GM19438 (cell line): ENCODE data around the gene LAG3.

Source experiments
- ATAC-seq: cut with Tn5 transposase; IDR thresholded peaks from one replicate; pipeline ENCODE4 v1.9.1; 2021; ENCODE audit warnings: low read depth; ENCODE audit not compliant: unreplicated experiment

The LAG3 gene

DNA sequence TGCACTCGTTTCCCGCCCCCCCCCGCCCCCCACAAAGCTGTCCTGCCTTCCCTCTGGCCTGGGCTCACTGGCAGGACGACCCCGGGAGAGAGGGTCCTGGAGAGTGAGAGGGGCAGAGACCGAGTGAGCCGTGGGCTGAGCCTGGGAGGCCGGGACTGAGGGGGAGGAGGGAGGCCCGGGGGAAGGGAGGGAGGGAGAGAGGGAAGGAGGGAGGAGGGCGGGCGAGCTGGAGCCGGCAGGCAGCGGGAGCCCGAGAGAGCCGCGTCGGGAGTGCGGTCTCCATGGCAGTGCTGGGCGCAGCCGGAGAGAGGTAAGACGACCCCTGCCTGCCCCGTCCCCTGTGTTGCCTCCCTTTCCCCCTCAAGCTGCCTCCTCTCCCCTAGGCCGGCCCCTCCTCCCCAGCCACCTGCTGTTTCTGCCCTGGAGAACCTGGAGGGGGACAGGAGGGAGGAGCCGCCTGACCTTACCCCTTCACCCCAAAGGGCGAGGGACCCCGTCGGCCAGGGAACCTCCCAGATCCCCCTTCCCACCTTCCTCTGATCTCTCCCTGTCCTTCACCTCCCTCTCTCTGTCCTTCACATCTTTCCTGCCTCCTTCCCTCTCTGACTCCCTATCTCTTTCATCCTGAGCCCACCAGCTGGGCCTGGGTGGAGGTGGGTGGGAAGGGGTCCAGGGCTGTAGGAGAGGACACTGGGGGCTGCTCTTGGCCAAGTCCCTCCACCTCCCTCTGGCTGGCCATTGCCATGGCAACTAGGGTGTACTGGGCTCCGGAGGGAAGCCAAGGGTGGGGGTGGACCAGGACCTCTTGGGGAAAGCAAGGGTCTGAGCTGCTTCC lies 49.5 kb downstream of the LAG3 start, which contains the start of gene GPR162:
Gene GPR162 (plus strand): TSS at position 231 of the 835 bp plus-strand sequence. CDS start 2,078 bp downstream, outside the sequence.
- ATAC-seq, result no peak

DNA sequence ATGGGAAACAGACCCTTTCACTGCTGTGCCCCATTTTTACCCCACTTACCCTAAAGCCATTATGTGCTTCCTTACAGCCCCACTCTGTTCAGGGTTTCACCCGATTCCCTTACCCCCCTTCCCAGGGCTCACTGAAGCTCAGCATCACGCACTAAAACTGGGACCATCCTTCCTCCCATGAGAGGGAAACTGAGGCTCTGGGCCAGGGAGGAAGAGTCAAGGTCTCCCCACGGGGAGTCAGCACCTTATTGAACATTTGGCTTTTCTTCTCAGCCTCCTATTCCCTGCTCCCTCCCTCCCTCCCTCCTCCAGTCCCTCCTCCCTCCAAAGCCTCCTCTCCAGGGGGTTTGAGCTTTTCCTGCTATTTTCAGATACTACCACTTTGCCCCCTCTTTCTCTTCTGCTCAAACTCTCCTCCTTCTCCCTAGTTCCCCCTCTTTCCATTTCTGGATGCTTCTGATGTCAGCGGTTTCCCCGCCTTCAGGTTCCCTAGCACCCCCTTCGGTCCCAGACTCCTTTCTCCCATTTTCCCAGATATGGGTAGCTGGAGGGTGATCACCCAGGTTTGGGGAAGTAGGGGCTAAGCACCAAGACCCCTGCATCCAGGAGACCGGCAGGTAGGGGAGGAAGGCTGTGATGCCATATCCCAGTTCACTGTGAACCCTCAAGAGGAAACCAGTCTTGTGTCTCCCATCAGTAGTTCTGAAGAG lies 50.3 kb downstream of the LAG3 start:
- ATAC-seq, result no peak

DNA sequence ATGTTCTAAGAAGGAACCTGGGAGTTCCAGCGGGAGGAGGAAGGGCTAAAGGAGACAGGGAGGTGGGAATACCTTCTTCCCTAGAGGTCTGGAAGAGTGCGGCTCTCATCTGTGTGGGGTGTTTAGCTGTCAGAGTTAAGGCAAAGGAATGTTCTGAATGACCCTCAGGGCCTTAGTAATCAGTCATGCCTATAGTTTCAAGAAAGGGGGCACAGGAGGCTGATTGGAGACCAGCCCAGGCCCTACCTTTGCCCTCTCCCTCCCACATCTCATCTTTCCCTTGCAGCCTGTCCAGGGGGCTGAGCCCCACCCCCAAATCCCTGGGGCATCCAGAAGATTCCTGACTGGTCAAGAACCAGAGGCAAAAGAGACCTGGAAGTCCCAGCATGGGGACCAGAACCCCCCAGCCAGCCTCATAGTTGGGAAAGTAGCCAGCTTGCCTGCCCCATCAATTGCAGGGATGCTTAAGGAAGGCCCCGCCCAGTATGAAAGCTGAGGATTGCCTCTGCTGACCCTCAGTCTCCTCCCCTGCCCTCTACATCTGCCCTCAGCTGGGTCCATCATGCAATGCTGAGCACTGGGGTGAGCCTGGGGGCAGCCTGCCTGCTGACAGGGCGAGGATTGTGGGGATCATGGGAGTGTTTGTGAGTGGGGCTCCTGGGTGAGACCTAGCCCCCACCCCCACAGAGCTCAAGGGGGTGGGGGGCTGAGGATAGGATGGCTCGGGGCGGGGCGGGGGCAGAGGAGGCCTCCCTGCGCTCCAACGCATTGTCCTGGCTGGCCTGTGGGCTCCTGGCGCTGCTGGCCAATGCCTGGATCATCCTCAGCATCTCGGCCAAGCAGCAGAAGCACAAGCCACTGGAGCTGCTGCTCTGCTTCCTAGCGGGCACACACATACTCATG lies 51.1 kb downstream of the LAG3 start:
- ATAC-seq, result no peak

DNA sequence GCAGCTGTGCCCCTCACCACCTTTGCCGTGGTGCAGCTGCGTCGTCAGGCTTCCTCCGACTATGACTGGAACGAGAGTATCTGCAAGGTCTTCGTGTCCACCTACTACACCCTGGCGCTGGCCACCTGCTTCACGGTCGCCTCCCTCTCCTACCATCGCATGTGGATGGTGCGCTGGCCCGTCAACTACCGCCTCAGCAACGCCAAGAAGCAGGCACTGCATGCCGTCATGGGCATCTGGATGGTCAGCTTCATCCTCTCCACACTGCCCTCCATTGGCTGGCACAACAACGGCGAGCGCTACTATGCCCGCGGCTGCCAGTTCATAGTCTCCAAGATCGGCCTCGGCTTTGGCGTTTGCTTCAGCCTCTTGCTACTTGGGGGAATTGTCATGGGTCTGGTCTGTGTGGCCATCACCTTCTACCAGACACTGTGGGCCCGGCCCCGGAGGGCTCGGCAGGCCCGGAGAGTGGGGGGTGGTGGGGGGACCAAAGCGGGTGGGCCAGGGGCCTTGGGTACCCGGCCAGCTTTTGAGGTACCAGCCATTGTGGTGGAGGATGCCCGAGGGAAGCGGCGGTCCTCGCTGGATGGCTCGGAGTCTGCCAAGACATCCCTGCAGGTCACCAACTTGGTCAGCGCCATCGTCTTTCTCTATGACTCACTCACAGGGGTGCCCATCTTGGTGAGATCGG lies 51.9 kb downstream of the LAG3 start:
- ATAC-seq, result no peak

DNA sequence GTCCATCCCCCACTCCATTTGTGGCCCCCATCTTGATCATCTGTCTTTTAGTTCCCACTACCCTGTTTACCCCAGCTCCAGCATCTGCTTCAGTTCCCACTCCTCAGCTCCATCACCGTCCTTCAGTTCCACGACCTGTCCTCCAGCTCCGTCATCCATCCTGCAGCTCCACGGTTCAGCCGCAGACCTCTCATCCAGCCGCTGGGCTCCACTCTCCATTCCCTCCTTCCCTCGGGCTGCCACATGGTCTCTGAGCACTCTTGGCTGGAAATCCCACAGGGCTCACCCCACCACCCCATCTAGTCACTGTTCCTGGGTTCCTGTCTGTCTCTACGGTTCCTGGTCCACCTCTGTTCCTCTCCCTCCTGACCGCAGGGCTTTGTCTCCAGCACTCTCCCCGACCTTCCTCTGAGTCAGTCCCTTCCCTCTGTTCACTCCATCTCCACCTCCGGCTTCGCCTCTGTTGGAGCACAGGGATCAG lies 52.6 kb downstream of the LAG3 start:
- ATAC-seq, result no peak

DNA sequence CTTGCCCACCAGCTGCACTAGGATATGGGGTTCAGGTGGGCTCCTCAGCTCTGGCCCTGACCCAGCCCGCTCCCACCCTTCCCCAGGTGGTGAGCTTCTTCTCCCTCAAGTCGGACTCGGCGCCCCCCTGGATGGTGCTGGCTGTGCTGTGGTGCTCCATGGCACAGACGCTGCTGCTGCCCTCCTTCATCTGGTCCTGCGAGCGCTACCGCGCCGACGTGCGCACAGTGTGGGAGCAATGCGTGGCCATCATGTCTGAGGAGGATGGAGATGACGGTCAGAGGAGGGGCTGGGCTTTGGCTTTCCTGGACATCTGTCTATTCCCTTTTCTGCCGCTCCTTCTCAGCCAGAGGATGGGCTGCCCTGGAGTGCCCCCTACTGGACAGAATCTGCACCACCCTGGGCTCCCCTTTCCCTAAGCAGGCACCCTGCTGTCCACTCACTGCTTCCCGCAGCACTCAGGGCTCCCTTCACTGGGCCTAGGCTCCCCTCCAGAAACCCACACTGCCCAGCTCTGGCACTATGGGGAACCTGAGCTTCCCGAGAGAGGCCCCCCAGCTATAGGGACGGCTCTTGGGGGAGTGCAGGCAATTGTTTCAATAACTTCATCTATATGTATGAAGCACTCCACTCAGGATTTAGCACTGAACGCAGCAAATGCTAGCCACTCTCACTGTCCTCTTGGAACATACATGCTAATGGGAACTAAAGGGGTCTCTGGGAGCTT lies 53.2 kb downstream of the LAG3 start:
- ATAC-seq, result no peak

DNA sequence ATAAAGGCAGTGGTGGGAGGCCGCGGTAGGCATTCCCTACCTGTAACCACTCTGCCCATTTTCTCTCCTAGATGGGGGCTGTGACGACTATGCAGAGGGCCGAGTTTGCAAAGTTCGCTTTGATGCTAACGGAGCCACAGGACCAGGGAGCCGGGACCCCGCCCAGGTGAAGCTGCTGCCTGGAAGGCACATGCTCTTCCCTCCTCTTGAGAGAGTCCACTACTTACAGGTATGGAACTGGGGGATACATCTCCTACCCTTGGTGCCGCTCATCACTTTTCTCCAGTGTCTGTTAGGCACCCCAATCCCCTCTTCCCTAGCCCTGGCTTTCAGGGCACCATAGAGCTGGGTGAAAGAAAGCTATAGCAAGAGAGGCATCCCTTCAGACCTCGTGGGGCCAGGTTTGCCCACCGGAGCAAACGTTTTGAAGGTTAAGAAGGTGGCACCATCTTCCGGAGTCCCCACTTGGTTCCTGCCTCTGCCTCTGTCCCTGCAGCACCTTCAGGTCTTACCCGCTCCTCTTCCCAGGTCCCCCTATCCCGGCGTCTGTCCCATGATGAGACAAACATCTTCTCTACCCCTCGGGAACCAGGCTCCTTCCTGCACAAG lies 53.9 kb downstream of the LAG3 start:
- ATAC-seq, result no peak

DNA sequence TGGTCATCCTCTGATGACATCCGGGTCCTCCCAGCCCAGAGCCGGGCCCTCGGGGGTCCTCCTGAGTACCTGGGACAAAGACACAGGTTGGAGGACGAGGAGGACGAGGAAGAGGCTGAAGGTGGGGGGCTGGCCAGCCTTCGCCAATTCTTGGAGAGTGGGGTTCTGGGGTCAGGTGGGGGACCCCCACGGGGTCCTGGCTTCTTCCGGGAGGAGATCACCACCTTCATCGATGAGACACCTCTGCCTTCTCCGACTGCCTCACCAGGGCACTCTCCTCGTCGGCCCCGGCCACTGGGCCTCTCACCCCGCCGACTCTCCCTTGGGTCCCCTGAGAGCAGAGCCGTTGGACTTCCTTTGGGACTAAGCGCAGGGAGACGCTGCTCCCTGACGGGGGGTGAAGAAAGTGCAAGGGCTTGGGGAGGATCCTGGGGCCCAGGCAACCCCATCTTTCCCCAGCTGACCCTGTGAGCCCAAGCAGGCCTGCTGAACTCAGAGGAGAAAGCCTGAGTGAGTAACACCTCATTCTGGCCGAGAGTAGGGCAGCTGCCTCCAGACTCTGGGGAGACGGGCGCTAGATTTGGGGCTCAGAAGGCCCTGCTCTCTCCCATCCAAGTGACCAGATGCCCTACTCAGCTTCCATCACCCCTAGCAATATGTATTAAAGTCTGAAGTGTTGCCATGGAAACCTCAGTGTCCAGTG lies 54.6 kb downstream of the LAG3 start:
- no peak for ATAC-seq

DNA sequence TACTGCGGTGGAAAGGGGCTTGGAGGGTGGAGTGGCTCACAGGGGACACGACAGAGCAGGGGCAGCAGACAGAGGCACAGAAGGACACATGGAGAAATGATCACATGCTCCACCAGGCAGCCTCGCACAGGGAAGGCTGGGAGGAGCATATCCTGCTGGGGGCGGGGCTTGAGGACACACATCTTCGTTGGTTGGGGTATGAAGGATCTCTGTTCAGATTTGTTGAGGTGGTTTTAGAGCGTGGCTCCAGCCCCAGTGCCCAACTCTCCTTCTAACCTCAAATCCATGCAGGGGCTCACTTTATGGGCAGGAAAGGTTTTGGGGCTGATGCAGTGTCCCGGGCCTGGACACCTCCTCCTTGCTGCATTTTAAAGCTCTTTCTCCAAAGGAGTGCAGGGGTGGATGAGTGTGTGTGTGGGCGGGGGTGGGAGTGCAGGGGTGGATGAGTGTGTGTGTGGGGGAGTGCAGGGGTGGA lies 55.2 kb downstream of the LAG3 start:
- no peak for ATAC-seq
